EL (cell line): ENCODE measurements around the gene FAM83E.
"Not testable (repeated sequence)": the region's sequence is repeated elsewhere in the genome, so short reads cannot be mapped to it uniquely, and the experiment has no call there.

Experiments
- DNase-seq: peaks from one replicate; pipeline ENCODE4 v3.0.0-alpha.2; 2016

The FAM83E gene

DNA sequence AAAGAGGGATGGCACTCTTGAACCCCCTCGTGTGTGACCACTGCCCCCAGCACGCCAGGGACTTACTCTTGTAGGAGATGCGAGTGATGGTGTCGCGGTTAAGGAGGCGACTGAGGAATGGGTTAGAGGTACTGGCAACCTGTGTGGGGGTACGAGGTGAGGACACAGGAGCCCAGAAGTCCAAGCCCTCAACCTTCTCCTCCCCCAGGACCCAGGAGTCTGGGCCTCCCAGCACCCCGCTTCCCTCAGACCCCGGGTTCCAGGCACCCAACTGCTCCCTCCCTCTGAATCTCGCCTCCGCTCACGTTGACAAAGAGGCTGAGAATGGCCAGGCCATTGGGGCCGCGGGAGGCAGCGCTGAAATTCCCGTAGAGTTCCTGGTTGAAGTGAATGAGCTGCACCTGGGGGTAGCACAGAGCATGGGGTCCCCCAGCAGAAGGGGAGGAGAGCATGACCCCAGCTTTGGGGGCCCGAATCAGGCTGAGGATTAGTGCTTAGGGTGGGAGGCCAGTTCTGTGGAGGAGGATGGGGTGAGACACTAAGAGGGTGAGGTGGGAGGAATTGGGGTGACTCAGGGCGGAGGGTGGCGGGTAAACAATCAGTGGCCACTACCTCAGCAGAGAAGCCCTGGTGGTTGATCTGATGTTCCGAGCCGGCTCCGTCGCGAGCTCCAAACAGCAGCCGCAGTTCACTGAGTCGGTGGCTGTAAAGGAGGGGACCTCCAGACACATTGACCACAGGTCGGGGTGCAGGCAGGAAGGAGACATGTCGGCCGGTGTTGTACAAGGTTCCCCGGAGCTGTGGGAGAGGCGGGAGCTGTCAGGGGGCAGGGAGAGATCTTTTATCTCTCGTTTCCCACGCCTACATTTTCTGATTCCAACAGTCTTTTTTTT, 24.9 kb upstream of the FAM83E start:
- DNase-seq: peak; percentile 1

DNA sequence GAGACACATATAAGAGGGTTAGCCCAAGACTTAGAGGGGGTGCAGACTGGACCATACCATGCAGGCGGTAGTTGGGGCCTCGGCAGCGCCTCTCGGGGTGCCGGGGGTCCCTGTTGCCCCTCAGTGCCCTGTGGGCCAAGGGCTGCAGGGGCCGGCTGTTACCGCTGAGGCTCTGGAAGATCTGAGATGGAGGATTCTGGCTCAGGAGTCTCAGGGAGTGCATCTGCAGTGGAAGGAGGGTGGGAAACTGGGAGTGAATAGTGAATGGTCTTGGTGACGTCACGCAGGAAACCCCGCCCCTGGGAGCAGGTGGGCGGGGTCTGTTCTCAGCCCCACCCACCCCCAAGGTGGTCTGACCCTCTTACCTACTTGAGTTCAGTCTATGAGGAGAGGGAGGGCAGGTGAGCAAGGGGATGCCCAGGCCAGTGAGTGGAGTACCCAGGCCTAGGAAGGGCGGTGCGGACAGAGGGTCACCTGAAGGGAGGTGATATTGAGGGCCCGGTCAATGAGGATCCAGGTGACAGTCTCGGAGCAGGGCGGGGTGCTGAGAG, 24.0 kb upstream of the FAM83E start:
- peak; percentile 8 for DNase-seq

DNA sequence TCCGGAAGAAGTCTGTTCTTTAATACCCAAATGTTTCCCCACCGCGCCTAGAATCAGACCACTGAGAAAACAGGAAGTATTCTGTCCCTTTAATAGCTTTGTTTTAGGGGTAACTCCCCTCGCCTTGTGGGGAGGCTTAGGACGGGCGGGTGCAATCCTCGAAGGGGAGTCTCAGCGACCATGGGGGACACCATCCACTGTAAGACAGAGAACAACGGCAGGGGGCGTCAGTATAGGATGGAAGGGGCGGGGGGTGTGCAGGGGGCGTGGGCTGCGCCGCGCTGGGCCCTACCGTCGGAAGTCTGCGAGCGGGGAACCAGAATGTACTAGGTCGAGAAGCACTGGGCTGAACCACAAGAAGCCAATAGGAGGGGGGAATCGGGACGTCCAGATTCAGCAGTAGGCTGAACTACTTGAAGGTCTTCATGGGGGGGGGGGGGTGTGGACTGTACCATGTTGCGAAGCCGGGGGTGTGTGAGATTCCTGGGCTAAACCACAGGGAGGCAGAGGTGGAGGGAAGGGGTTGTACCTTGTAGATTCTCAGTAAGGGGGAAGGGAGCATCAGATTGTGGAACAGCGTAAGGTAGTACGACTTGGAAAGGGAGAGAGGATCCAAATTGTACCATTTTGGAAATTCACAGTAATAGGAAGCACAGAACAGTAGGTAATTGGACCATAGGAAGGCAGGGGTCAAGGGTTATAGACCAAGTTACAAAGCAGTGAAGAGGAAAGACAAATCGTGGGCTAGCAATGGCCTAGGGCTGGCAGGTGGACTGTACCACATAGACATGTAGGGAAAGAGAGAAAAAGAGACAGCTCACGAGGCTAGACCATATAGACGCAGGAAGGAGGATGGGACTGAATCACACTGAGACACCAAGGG, 23.3 kb upstream of the FAM83E start:
- peak; percentile 93 for DNase-seq

DNA sequence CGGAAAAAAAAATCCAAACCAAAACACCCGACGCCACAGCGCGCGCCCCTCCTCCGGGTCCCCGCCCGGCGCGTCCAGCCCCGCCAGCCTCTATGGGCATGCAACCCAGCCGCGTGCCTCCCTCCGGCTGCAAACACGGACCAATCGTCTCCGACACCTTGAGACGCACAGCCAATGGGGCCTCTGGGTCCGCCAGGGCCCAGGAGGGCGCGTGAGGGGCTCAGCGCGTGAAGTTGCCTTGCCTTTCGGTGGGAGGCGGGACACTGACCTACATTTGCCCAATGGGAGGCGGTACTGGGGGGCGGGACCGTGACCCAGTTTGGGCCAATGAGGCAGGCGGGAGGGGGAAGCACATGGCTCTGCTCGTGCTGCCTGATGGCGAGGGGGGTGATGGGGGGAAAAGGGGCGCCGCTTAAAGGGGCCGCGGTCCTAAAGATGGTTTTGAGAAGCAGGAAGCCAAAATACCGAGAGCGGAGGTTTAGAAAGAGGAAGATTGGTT, 22.6 kb upstream of the FAM83E start:
- peak; percentile 99 for DNase-seq

DNA sequence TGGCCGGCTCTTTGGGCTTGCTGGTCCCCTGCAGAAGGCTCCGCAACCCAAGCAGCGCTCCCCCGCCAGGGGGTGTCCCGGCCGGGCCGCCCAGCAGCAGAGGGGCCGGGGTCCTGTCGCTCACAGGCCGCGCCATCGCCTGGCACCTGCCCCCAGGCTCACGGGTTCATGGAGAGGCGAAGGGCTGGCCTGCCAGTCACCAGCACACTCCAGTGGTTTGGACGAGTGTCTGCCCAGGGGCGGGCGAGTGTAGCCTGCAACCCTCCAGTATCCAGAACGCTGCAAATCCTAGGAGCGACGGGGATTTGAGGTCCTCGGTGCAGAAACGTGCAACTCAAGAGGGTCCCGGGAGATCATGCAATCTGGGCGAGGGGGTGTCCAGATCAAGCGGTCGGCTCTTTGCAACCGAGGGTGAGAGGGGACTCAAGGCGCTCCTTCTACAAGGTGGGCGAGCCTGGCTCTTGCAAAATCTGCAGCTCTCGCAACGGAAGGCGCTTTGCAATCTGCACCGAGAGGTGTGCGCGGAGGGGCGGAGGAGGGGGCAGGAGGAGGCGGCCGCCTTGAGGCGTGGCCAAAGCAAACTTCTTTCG, 22.1 kb upstream of the FAM83E start, which contains the start of gene DBP:
Gene DBP (minus strand): TSS at position 521 of the 590 bp plus-strand sequence. CDS start 385 bp downstream, at position 136.
- DNase-seq: peak; percentile 48

DNA sequence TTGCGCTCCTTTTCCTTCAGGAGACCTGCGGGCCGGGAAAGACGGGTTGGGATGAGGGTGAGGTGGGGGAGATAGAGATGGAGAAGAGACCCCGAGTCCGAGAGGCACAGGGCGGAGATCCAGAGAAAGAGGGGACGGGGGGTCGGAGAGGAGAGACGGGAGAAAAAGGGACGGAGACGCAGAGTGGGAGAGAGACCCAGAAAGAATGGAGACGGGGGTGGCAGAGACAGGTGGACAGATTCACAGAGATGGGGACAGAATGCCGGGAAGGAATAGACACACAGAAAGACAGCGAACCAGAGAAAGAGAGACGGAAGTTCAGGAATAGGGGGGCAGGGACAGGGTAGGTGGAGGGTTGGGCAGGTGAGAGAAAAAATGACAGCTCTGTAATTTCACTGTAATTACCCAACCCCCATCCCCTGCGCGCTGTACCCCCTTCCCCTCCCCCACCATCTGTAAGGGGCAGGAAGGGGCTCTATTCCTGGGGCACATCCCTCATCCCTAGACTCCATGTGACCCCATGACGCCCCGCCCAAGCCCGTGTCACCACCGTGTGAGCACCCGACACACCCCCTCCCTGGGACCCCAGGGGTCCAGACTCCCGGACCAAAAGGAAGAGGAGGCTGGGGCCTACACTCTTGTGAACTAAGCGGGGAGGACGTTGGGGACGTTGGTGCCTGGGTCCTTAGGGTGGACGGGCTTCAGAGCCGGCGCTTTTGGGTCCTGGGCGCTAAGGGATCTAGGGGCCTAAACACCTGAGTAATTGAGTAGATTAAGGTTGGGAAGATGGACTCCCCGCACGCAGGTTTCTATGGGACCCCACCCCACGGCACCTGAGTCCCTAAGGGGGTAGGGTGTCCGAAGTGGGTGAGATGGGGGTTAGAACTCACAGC, 21.3 kb upstream of the FAM83E start:
- DNase-seq: peak; percentile 2

DNA sequence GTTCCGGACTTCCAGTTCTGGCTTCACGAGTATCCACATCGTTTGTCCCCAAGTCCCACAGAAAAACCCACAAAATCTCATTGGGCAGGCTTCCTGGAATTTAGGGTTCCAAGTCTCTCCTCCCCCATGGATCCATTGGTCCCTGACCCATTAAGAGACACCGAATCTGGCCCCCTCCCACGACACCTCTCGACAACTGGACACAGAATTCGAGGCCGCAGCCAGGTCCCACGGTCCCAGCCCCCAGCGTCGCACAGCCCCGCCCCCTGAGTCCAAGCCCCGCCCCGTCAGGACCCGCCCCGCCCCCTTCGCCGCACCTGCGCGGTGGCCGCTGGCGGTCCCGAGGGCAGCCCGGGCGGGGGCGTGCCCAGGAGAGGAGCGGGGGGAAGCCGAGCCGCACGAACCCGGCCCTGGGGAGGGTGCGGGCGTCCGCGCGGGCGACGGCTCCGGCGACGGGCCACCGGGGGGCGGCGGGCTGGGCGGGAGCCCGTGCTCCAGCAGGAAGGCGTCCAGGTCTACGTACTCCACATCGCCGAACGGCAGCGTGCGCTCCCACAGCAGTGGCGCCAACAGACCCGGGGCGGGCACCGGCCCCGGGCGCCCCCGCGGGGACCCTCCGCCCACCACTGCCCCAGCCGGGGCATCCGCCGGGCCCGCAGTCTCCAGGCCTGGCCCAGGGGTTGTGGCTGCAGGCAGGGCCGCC, 20.5 kb upstream of the FAM83E start:
- peak; percentile 51 for DNase-seq

DNA sequence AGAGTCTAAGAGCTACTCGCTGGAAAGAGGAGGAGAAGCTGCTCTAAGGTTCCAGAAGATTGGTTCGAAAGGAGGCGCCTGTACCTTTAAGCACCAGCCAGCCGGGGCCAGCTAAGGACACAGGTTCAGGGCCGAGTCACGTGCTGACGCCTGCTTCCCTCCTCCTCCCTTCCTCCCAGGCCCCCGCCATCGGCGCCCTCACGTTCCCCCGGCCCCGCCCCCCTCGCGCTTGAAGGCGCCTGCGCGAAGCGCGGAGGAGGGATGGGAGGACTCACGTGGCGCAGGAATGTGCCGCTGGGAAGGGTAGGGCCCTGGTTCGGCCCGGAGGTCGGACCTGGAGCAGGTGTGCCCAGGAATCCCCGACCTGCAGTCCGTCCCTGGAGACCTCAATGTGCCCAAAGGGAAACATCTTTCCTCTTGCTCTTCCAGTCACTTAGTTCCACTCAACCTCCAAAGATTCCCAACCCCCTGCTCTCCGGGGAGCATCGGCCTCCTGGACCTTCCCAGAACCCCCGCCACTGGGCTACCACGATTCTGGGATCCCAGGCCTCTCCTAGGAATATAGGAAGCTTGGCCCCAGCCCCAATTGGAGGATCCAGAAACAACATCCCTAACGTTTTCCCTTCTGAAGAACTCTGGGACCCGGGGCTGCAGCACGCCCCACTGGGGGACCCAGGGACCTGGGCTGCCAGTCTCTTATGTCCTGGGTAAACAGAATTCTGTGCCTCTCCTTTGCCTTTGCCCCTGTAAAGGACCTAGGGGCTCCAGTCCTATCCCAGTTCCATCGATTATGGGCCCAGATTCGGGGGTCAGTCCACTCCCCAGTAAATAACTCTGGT, 19.8 kb upstream of the FAM83E start:
- DNase-seq: peak; percentile 95

DNA sequence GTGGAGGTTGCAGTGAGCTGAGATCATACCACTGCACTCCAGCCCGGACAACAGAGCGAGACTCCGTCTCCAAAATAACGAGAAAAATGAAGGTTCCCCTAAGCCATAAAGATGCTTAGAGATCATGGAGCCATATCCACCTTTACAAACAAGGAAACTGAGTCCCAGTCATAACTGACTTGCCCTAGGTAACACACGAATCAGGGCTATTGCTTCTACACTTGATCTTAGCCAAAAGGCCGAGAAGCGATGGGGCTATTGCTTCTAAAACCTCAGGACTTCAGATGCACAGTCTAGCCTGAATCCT, 19.1 kb upstream of the FAM83E start:
- DNase-seq: no peak

DNA sequence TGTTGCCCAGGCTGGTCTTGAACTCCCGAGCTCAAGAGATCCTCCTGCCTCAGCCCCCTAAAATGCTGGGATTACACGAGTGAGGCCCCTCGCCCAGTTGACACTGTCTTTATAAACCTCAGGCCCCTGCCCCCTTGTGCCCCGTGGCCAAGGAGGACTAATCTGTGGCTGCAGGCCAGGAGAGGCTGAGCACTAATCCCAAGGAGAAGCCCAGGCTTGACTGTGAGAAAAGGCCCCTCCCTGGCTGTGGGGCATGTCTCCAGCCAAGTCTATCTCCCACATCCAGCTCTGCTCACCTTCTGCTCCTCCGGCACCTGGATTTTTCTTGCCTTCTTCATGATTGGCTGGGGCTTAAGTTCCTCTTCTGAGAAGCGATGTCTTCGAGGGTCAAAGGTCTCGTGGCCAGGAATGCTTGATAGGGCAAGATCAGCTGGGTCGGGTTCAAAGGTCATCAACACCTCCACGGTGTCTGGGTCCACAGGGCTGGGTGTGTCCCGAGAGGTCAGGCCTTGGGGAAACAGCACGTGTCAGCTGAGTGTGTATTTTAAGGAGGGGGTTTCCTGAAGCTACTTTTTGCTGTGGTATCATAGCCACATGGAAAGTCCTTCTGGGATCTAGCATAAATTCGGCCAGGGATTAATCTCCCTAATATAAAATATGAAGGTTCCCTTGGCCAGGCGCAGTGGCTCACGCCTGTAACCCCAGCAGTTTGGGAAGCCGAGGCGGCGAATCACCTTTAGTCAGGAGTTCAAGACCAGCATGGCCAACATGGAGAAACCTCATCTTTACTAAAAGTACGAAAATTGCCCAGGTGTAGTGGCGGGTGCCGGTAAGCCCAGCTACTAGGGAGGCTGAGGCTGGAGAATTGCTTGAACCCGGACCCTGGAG, 18.5 kb upstream of the FAM83E start:
- no peak for DNase-seq

DNA sequence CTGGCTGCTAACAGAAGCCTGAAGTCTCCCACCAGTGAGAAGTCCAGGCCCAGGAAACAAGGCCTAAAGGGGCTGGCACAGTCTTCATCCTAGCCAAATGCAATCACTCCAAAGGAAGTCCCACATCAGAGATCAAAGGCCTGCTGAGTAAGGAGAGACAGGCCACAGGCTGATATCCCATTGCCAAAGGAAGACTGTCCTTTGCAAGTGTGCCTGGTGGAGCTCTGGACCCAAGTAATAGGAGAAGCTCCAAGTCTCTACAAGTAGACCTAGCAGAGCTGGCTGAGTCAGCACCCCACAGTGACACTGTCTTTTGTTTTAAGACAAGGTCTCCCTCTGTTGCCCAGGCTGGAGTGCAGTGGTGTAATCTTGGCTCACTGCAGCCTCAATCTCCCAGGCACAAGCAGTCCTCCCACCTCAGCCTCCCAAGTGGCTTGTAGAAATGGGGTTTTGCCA, 17.8 kb upstream of the FAM83E start:
- peak; percentile 52 for DNase-seq

DNA sequence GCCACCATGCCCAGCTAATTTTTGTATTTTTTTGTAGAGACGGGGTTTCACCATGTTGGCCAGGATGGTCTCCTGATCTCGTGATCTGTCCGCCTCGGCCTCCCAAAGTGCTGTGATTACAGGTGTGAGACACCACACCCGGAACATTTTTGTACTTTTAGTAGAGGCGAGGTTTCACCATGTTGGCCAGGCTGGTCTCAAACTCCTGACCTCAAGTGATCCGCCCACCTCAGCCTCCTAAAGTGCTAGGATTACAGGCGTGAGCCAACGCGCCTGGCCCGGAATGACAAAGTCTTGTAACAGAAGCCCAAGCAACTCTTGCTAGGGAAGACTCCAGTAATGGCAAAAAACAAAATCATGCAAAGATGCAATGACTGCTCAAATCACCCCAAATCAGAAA, 17.4 kb upstream of the FAM83E start:
- DNase-seq: not testable (repeated sequence)

DNA sequence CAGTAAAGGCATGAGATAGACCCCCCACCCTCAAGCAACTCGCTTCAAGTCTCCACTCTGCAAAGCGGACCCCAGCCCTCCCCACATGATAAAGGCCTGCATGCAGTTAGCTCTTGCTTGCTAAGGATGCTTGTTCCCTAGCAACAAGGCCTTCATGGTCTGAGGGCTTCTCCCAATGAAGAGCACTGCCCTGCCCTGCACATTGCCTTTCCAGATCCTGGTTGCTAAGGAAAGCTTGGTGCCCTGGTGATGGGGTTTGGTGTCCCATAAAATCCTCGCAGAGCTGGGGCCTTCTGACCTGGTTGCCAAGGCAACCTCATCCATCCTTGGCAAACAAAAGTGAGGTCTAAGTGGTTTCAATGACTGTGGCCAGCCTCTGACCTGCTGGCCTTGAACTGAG, 16.3 kb upstream of the FAM83E start:
- DNase-seq: no peak

DNA sequence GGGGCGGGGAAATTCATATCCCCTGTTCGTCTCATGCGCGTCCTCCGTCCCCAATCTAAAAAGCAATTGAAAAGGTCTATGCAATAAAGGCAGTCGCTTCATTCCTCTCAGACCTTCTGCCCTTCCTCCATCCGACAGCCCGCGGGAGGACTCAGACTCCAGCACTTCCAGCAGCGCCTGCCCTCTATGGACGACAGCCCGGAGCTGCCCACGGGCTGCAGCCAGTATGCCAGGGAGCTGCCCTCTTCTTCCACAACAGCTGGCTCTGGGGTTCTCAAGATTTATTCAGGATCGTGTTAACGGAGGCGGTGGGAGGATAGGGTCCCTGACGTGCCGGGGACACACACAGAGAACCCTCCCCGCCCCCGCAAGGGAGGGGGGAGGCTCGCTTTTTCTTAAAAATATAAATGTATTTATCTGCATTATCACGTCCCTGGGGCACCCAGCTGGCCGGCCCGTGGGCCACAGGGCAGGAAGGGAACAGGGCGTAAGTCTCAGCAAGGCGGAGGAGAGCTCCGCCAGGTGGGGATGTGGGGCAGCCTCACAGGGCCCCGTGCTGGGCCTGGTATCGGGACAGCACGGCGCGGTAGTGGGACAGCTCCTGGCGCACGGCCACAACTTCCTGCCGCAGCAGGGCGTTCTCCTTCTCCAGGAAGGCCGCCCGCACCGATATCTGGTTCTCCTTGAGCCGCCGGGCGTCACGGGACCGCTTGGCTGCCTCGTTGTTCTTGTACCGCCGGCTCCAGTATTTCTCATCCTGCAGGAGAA, 15.6 kb upstream of the FAM83E start:
- DNase-seq: no peak

DNA sequence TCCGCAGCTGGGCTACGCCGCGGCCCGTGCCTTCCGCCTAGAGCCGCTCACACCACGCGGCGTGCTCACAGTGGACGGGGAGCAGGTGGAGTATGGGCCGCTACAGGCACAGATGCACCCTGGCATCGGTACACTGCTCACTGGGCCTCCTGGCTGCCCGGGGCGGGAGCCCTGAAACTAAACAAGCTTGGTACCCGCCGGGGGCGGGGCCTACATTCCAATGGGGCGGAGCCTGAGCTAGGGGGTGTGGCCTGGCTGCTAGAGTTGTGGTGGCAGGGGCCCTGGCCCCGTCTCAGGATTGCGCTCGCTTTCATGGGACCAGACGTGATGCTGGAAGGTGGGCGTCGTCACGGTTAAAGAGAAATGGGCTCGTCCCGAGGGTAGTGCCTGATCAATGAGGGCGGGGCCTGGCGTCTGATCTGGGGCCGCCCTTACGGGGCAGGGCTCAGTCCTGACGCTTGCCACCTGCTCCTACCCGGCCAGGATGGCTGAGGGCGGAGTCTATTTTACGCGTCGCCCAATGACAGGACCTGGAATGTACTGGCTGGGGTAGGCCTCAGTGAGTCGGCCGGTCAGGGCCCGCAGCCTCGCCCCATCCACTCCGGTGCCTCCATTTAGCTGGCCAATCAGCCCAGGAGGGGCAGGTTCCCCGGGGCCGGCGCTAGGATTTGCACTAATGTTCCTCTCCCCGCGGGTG, 14.9 kb upstream of the FAM83E start:
- no peak for DNase-seq

DNA sequence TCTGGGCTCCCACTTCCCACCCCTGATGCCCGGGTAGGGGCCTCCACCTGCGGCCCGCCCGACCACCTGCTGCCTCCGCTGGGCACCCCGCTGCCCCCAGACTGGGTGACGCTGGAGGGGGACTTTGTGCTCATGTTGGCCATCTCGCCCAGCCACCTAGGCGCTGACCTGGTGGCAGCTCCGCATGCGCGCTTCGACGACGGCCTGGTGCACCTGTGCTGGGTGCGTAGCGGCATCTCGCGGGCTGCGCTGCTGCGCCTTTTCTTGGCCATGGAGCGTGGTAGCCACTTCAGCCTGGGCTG, 14.4 kb upstream of the FAM83E start:
- DNase-seq: no peak

DNA sequence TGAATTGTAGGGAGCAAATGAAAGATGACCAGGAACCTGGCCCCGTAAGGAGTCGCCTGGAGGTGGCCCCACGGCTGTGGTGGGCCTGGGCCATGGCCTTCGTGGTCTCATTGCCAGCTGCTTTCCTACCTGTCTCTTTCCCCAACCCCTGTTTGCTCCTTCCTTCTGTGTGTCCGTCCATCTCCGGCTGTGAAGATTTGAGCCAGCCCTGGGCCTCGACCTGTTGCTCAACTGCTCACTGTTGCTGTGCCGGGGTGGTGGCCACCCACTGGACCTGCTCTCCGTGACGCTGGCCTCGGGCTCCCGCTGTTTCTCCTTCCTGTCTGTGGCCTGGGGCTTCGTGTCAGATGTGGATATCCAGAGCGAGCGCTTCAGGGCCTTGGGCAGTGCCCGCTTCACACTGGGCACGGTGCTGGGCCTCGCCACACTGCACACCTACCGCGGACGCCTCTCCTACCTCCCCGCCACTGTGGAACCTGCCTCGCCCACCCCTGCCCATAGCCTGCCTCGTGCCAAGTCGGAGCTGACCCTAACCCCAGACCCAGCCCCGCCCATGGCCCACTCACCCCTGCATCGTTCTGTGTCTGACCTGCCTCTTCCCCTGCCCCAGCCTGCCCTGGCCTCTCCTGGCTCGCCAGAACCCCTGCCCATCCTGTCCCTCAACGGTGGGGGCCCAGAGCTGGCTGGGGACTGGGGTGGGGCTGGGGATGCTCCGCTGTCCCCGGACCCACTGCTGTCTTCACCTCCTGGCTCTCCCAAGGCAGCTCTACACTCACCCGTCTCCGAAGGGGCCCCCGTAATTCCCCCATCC, 13.8 kb upstream of the FAM83E start:
- DNase-seq: no peak
